Keratinocyte (primary cell): ENCODE measurements around the gene CRTC3.

ENCODE experiments used
- EZH2 ChIP-seq: IDR thresholded peaks from one replicate; pipeline ENCODE4 v1.6.1; 2012; ENCODE audit warnings: inconsistent platforms, mild to moderate bottlenecking, low read length, moderate library complexity
- TF ChIP-seq, protein P1 (sequence below), 3 experiments: IDR thresholded peaks in 1 of 3; conservative IDR thresholded peaks in 1 of 3; optimal IDR thresholded peaks in 1 of 3; 2 replicates in 2 of 3; 3 replicates in 1 of 3; pipeline versions ENCODE3 to v1.5.1; 2011; ENCODE audit warnings: low read length in 3 of 3, mild to moderate bottlenecking in 3 of 3, moderate library complexity in 2 of 3, control low read depth in 1 of 3, inconsistent platforms in 1 of 3; ENCODE audit not compliant: insufficient read depth in 2 of 3; ENCODE audit errors: extremely low read depth in 1 of 3

DNA sequence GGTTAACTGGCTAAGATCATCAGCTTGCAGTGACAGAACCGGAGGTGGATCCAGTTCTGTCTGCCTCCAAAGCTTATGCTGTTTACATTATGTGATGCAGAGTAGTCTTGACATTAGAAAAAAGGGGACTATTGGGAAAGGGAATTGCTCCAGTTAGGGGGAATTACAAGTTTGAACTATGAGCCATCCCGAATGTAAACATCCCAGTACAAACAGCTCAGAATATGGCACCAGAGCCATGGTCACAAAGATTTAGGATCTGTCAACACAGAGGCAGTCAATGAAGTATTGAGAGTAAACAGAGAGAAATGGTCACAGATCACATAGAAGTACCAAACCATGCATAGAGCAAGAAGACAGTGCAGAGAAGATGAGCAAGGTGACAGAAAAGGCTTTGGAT is 39.8 kb upstream of the CRTC3 start:
- TF ChIP-seq, protein P1, sequence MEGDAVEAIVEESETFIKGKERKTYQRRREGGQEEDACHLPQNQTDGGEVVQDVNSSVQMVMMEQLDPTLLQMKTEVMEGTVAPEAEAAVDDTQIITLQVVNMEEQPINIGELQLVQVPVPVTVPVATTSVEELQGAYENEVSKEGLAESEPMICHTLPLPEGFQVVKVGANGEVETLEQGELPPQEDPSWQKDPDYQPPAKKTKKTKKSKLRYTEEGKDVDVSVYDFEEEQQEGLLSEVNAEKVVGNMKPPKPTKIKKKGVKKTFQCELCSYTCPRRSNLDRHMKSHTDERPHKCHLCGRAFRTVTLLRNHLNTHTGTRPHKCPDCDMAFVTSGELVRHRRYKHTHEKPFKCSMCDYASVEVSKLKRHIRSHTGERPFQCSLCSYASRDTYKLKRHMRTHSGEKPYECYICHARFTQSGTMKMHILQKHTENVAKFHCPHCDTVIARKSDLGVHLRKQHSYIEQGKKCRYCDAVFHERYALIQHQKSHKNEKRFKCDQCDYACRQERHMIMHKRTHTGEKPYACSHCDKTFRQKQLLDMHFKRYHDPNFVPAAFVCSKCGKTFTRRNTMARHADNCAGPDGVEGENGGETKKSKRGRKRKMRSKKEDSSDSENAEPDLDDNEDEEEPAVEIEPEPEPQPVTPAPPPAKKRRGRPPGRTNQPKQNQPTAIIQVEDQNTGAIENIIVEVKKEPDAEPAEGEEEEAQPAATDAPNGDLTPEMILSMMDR (optimal IDR thresholded peaks at IDR 0.05 in 1 of 3, IDR thresholded peaks at IDR 0.05 in 1 of 3, conservative IDR thresholded peaks at IDR 0.05 in 1 of 3; ENCODE audit: extremely low read depth in 1 of 3, insufficient read depth in 2 of 3, low read length in 3 of 3), result no peak
- TF ChIP-seq EZH2, result no peak
